DND-41 (cell line): ENCODE results near the gene MYO18B.

Source experiments
- CTCF ChIP-seq: IDR thresholded peaks from 2 replicates; pipeline ENCODE4 v1.5.1; 2012; ENCODE audit warnings: borderline replicate concordance, low read length, moderate library complexity, mild to moderate bottlenecking; ENCODE audit not compliant: poor library complexity, severe bottlenecking; ENCODE audit errors: extremely low read depth
- EZH2 ChIP-seq: IDR thresholded peaks from 3 replicates; pipeline ENCODE4 v1.6.1; 2012; ENCODE audit warnings: borderline replicate concordance, low read depth, mild to moderate bottlenecking, moderate library complexity, low read length, inconsistent platforms; ENCODE audit not compliant: severe bottlenecking

GRCh38 chr22:25884121-25884520 is 142.1 kb downstream of the MYO18B start:
- TF ChIP-seq CTCF: no peak
- no peak for TF ChIP-seq EZH2
